ENCODE results near the gene HABP2.

Gene HABP2

DNA sequence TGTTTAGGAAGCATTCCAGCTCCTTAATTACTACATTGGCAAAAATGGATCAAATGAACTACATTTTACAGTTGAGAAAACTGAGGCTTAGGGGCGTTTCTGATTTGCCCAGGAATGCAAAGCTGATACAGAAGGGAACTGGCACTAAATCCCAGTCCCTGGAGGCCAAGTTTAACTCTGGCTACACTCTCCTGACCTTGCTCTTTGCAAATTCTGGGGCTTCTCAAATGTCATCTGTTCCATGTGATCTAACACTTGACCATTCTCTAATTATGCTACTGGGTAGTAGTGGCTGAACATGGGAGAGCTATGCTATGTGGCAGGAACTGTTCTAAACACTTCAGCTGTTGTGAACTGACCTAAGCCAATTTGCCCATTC lies 11.3 kb upstream of the HABP2 start:
- no peak for DNase-seq (ENCODE audit: low read depth)
- TF ChIP-seq, protein P1, sequence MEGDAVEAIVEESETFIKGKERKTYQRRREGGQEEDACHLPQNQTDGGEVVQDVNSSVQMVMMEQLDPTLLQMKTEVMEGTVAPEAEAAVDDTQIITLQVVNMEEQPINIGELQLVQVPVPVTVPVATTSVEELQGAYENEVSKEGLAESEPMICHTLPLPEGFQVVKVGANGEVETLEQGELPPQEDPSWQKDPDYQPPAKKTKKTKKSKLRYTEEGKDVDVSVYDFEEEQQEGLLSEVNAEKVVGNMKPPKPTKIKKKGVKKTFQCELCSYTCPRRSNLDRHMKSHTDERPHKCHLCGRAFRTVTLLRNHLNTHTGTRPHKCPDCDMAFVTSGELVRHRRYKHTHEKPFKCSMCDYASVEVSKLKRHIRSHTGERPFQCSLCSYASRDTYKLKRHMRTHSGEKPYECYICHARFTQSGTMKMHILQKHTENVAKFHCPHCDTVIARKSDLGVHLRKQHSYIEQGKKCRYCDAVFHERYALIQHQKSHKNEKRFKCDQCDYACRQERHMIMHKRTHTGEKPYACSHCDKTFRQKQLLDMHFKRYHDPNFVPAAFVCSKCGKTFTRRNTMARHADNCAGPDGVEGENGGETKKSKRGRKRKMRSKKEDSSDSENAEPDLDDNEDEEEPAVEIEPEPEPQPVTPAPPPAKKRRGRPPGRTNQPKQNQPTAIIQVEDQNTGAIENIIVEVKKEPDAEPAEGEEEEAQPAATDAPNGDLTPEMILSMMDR (IDR thresholded peaks at IDR 0.05; ENCODE audit: low read depth, low read length, missing control alignments): no peak
- no peak overlapping the region for H3K4me3 ChIP-seq (ENCODE audit: low read depth, low read length)

DNA sequence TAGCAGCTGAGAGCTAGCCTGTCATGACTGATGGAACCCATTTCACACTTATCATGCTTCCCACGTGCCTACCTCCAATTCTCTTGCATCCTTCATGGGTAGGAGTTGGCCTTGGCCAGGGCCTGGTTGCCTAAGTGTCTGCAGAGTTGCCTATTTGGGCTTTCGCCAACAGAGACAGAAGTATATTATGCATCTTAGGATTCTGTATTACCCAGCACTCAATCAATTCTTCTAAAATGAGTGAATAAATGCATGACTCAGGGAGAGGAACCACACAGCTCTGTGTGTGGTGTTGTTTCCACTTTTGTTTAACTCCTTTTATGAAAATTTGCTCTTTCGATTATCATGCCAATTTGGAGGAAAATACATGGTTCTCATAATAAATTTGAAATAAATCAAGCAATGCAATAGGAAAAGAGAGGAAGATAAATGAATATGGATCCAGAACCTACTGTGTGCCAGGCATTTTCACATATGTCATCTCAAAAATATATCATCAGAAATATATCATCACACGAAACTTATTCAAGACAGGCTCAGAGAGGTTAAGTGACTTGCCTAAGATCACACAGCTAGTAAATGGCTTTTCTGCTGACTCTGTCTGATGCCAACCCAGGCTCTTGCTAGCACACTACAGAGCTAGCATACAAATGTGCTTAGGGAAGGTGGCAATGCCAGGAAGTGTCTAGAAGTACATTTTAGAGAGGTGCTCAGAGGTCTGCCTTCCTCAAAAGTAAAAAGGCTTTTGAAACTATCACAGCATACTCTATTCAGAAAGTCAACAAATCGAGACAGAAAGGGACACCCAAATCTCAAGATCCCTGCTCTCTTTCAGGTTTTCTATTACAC lies 9.5 kb upstream of the HABP2 start:
- H3K4me3 ChIP-seq (ENCODE audit: low read depth, low read length): no peak overlapping the region
- TF ChIP-seq, protein P1 (IDR thresholded peaks at IDR 0.05; ENCODE audit: low read depth, low read length, missing control alignments): no peak
- DNase-seq (ENCODE audit: low read depth): no peak

DNA sequence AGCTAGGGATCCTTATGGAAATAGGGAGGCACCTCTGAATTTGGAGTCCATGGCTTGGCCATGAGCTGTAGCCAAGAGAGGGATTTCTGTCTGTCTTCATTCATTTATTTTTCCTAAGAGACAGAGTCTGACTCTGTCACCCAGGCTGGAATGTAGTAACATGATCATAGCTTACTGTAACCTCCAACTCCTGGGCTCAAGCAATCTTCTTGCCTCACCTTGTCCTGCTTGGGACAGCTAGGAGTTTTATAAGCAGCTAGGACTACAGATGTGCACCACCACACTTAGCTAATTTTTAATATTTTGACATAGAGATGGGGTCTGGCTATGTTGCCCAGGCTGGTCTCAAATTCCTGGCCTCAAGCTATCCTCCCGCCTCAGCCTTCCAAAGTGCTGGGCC lies 8.5 kb upstream of the HABP2 start:
- H3K4me3 ChIP-seq (ENCODE audit: low read depth, low read length): no peak overlapping the region
- TF ChIP-seq, protein P1 (IDR thresholded peaks at IDR 0.05; ENCODE audit: low read depth, low read length, missing control alignments): no peak
- no peak for DNase-seq (ENCODE audit: low read depth)

DNA sequence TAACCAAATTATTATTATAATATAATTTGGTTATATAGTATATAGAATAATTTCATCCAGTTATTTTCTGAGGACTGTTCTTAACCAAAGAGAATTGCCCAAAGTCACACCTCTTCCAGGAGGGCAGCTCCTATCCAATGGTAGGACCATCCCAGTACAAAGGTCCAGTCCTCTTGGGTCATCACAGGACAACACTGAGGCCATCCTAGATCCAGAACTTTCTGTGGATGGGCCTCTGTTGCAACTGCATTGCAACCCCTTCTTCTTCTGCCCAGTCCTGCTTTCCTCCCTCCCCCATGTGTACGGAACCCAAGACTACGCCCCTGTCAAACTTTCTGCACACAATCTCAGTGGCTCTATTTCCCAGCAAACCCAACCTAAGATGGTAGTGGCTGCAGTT lies 5.4 kb upstream of the HABP2 start:
- no peak for DNase-seq (ENCODE audit: low read depth)
- no peak overlapping the region for H3K4me3 ChIP-seq (ENCODE audit: low read depth, low read length)
- TF ChIP-seq, protein P1 (IDR thresholded peaks at IDR 0.05; ENCODE audit: low read depth, low read length, missing control alignments): no peak

DNA sequence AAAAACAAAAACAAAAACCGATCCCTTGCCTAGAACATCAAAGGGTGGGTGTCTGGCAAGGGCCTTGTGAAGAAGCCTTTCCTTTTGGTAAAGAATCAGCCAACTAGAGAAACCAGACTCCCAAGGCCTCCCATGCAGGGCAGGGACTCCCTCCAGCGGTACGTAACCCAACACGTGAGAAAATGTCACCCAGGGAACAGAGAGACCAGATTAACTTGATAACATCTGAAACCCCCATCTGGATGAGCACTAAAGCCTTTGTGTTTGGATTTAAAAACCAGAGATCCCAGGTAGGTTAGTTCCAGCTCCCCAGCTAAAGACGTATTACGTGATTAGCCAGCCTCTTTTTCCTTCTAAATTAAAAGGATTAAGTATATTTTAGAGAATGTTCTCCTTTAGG lies 3.0 kb upstream of the HABP2 start:
- no peak for DNase-seq (ENCODE audit: low read depth)
- TF ChIP-seq, protein P1 (IDR thresholded peaks at IDR 0.05; ENCODE audit: low read depth, low read length, missing control alignments): no peak
- H3K4me3 ChIP-seq (ENCODE audit: low read depth, low read length): no peak overlapping the region

DNA sequence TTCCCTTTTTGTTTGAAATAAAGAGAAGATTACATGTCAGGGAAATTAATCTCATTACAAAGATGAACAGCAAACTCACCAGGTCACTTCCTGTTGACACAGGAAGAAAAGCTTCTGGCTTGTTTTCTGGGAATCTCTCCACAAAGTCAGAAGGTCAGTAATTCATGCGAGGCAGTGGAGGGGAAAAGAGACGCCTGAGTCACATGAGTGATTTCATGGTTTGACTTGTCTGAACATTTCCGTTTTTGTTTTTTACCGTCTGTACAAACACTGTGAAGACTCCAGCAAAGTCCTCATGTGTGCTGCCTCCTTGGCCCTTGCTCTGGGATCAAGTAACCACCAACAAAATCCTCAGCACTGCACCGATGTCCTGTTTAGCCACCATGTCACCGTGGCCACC lies 2.5 kb upstream of the HABP2 start:
- DNase-seq (ENCODE audit: low read depth): no peak
- H3K4me3 ChIP-seq (ENCODE audit: low read depth, low read length): no peak overlapping the region
- TF ChIP-seq, protein P1 (IDR thresholded peaks at IDR 0.05; ENCODE audit: low read depth, low read length, missing control alignments): no peak

DNA sequence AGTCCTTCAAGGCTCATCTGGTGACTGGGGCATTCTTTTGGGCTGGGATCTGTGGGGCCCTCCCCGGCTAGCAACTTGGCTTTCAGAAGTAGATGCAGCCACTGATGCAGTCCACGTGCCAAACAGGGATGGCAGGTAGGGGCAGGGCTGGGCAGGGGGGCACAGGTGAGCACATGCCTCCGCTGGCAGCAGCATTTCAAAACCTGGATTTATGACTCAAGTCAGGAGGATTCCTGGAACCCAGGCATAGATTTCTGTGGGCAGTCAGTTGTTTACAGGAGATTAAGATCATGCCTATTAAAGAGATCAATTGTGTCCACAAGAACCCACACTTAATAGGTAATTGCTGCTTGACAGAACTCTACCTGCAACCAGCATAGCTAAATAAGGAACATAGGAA lies 839 bp upstream of the HABP2 start:
- H3K4me3 ChIP-seq (ENCODE audit: low read depth, low read length): no peak overlapping the region
- TF ChIP-seq, protein P1 (IDR thresholded peaks at IDR 0.05; ENCODE audit: low read depth, low read length, missing control alignments): no peak
- no peak for DNase-seq (ENCODE audit: low read depth)
